ENCODE results near the gene NMRK1. TPM values are rescaled to one million over a fixed set of nuclear protein-coding genes. Genes with fewer than 3 reads are reported as not detected.

The NMRK1 gene
- total and polyA plus RNA-seq, 2 of the 13 experiments (the other 11 are each of a cell fraction or from before 2014, with no cell fraction given) = 9.1 to 12.9 TPM

- TF ChIP-seq SKIL (CRISPR knock-in tag; IDR thresholded peaks at IDR 0.05; ENCODE audit: borderline replicate concordance) (peak; percentile 35; the same call in 1 of the 2 replicates), ZSCAN29 (CRISPR knock-in tag; conservative IDR thresholded peaks at IDR 0.05) (no peak), THRA (CRISPR knock-in tag; IDR thresholded peaks at IDR 0.05; ENCODE audit: borderline replicate concordance) (peak; percentile 64; the same call in 1 of the 2 replicates), ZNF17 (CRISPR knock-in tag; IDR thresholded peaks at IDR 0.05) (no peak), ELK4 (CRISPR knock-in tag; IDR thresholded peaks at IDR 0.05; ENCODE audit: borderline replicate concordance) (no peak), ETS1 (CRISPR knock-in tag; IDR thresholded peaks at IDR 0.05) (no peak), ZNF335 (CRISPR knock-in tag; IDR thresholded peaks at IDR 0.05) (no peak), NFATC3 (CRISPR knock-in tag; IDR thresholded peaks at IDR 0.05) (0 out of 2 replicates have a peak, but pooled peaks have one; percentile 72), ZNF446 (CRISPR knock-in tag; IDR thresholded peaks at IDR 0.05) (no peak), ZNF34 (CRISPR knock-in tag; IDR thresholded peaks at IDR 0.05; ENCODE audit: borderline replicate concordance) (0 out of 2 replicates have a peak, but pooled peaks have one; percentile 56), TOPORS (CRISPR knock-in tag; IDR thresholded peaks at IDR 0.05) (0 out of 2 replicates have a peak, but pooled peaks have one; percentile 60), ZNF772 (CRISPR knock-in tag; IDR thresholded peaks at IDR 0.05) (no peak), ZNF431 (CRISPR knock-in tag; IDR thresholded peaks at IDR 0.05; ENCODE audit: borderline replicate concordance, low read depth) (no peak), ZNF704 (CRISPR knock-in tag; IDR thresholded peaks at IDR 0.05; ENCODE audit: borderline replicate concordance) (no peak), ZFP41 (CRISPR knock-in tag; IDR thresholded peaks at IDR 0.05; ENCODE audit: borderline replicate concordance) (no peak)
- TF ChIP-seq, protein P1, sequence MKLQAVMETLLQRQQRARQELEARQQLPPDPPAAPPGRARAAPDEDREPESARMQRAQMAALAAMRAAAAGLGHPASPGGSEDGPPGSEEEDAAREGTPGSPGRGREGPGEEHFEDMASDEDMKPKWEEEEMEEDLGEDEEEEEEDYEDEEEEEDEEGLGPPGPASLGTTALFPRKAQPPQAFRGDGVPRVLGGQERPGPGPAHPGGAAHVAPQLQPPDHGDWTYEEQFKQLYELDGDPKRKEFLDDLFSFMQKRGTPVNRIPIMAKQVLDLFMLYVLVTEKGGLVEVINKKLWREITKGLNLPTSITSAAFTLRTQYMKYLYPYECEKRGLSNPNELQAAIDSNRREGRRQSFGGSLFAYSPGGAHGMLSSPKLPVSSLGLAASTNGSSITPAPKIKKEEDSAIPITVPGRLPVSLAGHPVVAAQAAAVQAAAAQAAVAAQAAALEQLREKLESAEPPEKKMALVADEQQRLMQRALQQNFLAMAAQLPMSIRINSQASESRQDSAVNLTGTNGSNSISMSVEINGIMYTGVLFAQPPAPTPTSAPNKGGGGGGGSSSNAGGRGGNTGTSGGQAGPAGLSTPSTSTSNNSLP (IDR thresholded peaks at IDR 0.05; ENCODE audit: low read depth, low read length) = no peak
- TF ChIP-seq, protein P2, sequence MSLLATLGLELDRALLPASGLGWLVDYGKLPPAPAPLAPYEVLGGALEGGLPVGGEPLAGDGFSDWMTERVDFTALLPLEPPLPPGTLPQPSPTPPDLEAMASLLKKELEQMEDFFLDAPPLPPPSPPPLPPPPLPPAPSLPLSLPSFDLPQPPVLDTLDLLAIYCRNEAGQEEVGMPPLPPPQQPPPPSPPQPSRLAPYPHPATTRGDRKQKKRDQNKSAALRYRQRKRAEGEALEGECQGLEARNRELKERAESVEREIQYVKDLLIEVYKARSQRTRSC (CRISPR knock-in tag; IDR thresholded peaks at IDR 0.05; ENCODE audit: low read depth) = no peak
Observed at GRCh38 chr9:75027187-75028107, 60.5 kb downstream of the NMRK1 start (continued).

Measured in HepG2 (cell line).